HG02870 (cell line): ENCODE measurements around the gene ESR1.
"Not testable (repeated sequence)": the region's sequence is repeated elsewhere in the genome, so short reads cannot be mapped to it uniquely, and the experiment has no call there.

Source experiments
- ATAC-seq: cut with Tn5 transposase; IDR thresholded peaks from one replicate; pipeline ENCODE4 v1.9.1; 2021; ENCODE audit warnings: mild to moderate bottlenecking, moderate library complexity; ENCODE audit not compliant: unreplicated experiment

The ESR1 gene

DNA sequence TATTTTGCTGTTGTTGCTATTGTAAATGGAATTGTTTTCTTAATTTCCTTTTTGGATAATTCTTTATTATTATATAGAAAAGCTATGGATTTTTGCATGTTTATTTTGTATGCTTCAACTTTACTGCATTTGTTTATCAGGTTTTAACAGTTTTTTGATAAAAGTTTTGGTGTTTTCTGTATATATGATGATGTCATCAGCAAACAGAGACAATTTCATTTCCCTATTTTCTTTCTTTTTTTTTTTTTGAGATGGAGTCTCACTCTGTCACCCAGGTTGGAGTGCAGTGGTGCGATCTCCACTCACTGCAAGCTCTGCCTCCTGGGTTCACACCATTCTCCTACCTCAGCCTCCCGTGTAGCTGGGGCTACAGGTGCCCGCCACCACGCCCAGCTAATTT, 156.9 kb downstream of the ESR1 start:
- ATAC-seq, result not testable (repeated sequence)

DNA sequence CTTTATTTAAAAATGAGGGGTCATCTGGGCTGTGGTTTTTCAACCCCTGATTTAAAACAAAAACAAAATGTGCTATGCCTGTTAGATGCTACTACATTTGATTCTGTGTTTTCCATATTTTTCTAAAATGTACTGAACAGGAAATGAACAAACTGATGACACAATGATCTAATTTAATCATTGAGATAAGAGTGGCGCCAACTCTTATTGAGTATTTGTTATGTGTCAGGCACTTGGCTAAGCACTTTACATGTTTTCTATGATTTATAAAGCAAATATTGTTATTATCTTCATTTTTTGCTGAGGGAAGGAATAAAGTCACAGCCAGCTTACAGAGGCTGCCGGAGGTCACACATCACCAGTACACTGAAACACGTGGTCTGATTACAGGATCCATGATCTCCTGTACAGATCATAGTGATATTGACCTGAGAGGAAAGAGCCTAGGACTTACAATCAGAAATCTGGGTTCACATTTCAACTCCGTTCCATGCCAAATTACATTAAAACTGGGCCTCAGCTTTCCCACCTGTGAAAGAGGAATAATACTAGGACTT, 166.7 kb downstream of the ESR1 start:
- no peak for ATAC-seq

DNA sequence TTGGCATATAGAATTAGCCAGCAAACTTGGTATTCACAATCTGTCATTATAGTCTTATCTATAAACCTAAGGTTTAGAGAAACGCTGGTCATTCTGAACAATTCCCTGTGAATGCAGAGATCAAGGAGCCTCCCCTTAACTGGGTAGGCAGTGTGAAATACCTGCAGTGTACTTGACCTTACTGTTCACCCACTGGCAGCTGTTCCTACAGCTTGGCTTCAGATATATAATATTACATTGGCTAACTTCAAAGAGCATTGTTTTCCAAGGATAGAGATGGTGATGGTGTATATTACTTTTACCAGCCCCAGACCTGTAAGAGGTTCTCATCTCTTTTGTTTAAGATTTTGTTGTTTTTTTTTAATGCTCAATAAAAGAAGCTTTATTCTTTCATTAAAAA, 168.3 kb downstream of the ESR1 start:
- no peak for ATAC-seq

DNA sequence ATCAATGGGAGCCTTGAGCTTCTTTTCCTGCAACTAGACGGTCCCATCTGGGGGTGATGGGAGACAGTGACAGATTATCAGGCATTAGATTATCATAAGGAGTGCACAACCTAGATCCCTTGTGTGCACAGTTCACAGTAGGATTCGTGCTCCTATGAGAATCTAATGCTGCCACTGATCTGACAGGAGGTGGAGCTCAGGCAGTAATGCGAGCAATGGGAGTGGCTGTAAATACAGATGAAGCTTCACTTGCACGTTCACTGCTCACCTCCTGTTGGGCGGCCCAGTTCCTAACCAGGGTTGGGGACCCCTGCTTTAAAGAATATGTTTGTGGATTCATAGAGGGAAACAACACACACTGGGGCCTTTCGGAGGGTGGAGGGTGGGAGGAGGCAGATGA, 180.7 kb downstream of the ESR1 start:
- not testable (repeated sequence) for ATAC-seq

DNA sequence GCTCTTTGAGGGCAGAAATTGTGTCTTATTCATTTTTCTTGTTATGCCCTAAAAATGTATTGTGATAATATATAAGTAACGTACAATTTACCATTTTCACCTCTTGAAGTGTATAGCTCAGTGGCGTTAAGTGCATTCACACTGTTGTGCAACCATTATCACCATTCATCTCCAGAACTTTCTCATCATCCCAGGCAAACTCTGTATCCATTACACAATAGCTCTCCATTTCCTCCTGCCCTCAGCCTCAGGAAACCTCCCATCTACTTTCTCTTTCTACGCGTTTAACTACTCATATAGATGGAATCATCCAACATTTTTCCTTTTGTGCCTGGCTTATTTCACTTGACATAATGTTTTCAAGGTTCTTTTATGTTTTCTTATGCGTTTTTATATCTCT, 184.6 kb downstream of the ESR1 start:
- no peak for ATAC-seq

DNA sequence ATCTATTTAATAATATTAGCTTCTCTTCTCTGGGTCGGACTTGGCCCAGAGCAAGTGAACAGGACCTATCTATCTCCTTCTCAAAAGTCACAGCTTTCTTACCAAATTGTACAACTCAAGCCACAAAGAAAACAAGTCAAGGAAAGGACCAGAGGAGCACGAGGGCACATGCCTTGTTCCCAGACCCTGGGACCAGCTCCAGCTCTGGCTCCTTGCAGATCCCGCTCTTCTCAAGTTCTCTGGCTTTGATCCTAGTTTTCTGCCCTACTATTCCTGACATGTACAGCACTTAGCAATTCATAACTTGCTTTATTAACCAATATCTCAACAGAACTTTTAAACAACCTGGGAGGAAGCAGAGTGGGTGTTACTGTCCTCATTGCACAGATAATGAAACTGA, 185.9 kb downstream of the ESR1 start:
- ATAC-seq, result no peak

DNA sequence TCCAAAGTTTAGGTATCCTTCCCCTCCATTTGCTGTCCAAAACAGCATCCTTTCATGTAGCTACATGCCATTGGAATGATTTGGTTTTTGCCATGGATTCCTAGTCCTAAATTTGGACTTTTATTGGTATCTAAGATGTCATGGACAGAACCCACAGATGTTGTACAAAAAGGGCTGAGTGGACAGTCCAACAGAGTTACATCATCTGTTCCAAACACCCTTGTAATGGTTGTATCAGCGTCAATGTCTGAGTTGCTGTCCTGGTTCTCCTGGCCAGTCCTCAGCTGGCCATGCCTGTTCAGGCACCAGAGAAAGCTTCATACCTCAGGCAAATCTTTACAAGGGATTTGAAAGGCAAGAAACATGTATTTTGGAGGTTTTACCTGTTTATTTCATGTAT, 191.3 kb downstream of the ESR1 start:
- no peak for ATAC-seq

DNA sequence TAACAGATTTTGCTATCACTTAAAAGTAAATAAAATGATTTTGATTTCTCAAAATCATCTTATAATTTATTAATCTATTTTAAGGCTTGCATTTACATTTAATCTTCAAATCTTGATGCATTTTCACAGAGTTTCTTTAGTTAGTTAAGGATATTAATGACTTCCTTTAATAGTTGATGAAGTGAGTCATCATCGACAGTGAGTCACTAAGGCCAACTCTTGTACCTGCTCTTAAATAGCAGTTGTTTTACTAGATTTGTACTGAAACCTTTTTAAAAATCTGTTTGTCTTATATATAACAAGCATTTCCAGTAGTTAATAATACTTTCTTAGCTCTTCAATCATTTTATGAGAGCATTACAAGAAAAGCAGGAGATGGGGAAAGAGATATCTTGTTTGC, 191.7 kb downstream of the ESR1 start:
- no peak for ATAC-seq

DNA sequence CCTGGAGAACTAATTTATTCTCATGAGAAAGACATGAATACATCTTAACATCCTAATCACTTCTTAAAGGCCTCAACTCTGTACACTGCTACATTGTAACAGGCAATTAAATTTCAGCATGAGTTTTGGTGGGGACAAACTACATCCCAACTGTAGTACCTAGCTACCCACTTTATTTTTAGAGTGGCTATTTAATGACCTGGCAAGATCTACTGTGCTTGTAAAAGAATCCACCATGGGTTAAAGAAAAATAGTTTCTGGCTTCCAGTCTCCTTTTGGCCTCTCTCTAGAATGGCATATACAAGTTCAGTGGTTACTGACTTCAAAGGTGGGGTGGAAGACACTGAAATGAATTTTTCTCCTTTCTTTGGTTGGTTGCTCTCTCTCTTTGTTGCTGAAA, 193.9 kb downstream of the ESR1 start:
- ATAC-seq, result no peak

DNA sequence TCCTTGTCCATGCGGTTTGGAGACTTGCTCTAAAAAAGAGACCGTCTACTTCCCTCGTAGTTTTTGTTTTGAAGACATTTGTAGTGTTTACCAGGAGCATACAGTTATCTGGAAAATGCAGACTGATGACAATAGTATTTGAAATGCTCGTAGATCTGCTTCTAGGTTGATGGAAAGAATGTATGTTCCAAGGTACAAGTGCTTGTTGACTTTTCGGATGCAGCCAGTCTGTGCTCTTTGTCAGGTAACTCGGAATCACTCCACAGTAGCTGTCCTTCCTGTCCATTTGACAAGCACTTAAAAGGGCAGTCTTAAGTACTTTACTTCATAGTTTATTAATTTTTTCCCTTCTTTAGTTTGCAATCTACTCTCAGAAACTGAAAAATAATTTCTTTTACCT, 194.8 kb downstream of the ESR1 start:
- no peak for ATAC-seq

DNA sequence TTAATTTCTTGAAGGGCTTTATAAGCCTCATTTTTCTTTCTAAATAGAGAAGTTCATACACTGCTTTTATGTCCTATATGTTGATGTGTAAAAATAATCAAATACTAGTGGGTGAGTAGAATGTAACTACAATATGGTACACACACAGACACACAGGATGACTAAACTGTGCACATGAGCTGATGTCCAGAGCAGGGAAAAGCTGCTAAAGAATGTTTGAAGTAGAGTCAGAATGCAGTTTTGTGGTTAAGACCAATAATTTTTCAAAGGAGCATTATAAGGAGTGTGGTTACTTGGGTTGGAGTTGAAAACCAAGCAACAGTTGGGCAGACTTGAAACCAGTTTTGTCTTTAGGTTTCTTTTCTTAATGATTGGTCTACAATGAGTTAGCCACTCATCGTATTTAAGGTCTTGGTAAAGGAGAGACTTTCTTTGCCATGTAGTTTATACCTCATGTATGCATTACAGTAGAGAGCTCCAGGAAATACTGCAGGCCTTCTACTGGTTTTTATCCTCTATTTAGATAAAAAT, 196.6 kb downstream of the ESR1 start:
- ATAC-seq, result no peak

DNA sequence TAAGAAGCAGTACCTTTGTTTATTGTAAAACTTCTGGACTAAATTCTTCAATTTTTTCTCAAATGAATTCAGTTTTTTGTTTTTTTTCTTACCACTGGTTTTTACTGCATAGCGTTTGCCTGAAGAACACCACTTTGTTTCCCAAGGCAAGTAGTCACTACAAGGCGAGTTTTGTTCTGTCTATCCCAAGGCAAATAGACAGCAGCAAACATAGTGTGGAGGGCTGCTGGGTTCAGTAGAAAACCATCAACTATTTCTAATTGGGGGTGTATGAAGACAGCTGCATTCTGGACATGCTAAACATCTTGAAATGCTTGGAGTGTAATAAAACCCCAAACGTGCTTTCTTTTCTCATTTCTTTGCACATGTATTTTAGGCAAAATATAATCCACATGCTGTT, 197.4 kb downstream of the ESR1 start:
- no peak for ATAC-seq

DNA sequence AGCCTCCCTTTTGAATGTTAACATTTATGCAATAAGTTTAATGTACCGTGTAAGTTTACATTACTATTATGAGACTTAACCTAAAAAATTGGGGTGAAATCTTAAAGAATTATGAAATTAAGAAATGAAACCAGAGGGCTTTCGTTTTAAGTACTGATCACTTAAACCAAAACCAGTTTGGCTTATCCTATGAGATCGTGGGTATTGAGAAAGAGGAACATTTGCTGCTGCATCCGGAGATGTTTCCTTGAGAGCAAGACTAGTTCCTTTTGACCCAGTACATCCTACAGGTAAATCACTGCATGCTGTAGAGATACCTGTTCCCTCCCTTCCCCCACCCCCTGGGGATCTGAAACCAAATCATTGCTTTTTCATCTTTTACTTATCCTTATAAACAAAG, 201.3 kb downstream of the ESR1 start:
- ATAC-seq, result no peak

DNA sequence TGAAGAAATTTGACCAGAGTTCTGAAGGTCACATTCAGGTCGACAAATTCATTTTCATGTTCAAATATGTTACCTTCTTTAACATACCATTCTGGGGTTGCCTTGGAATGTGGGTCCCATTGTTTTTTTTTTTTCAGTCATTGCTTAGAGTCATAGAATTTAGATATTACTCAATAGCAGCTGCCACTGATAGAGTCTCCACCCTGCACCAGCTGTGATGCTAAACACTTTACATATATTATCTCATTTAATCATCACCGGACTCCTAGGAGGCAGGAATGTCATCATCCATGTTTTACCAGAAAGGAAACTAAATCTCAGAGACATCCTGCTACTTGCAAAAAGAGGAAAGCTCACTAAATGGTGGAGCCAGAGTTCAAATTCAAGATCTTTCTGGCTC, 204.7 kb downstream of the ESR1 start:
- ATAC-seq, result no peak

DNA sequence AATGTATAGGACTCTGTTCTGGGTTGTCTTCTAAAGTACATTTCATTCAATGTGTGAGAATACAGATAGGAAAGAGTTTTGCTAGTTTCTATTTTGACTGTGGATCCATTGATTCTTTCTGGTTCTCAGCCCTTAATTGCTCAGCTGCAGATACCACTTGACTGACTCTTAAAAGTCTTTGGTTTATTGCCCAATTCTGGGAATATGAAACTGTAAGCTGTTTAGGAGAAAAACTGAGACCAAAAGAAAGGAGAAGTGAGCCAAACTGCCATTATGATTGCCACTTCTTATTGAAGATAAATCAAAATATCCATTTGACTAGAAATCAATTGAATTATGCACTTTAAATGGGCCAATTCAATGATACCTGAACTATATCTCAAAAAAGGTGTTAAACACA, 211.4 kb downstream of the ESR1 start:
- no peak for ATAC-seq

DNA sequence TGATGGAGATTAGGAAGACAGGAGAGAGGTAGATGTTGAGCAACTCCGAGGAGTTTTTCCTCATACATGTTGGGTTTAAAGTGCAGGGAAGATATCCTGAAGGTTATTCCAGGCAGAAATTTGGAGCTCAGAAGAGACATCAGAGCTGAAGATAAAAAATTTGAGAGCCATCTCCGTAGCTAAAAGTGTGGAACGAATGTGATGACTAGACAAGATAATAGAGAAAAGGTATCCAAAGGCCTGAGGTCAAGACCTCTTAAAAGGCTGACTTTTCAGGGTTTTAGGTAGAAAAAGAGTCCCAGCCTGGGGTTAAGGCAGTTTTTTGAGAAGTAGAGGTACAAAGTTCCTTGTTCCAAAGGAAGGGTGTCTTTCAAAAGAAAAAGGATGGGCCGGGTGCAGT, 214.8 kb downstream of the ESR1 start:
- ATAC-seq, result no peak

DNA sequence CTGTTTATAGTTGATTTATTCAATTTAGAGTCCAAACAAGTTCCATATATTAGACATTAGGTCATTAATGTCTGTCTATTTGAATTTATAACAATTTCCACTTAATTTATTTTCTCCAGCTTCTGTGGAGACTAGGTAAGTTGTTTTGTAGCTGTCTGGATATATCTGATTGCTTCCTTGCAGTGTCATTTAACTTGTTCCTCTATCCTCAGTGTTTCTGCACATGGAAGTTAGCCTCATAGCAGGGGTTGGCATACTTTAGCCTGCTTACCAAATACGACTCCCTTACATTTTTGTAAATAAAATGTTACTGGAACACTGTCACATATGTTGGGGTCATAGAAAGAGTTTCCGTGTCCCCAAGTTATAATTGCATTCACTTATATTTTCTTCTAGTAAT, 216.1 kb downstream of the ESR1 start:
- ATAC-seq, result no peak

DNA sequence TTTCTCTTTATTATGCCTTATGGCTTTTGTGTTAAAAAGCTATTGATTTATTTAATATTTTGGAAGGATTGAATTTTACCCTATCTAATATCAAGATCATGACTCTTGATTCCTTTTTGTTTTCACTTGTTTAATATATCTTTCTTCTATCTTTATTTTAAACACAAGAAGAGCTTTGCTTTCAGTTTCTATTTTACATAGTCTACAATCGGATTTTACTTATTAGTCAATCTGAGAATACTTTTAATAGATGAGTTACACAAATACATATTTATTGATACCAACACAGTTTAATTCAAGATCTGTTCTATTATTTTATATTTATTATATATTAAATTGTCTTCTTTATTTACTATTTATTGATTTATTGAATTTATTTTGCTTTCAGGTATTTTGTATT, 218.8 kb downstream of the ESR1 start:
- no peak for ATAC-seq

DNA sequence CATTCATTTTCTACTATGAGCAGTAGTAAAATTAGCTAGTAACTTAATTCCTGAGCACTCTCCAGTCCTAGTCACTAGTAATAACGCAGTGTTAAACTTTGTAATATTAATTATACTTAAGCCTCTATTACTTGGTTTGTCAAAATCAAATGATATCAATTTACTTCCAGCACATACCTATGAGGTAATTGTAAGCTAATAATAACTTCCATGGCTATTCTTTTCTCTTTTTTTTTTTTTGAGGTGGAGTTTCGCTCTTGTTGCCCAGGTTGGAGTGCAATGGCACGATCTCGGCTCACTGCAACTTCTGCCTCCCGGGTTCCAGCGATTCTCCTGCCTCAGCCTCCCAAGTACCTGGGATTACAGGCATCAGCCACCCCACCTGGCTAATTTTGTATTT, 219.3 kb downstream of the ESR1 start:
- not testable (repeated sequence) for ATAC-seq

DNA sequence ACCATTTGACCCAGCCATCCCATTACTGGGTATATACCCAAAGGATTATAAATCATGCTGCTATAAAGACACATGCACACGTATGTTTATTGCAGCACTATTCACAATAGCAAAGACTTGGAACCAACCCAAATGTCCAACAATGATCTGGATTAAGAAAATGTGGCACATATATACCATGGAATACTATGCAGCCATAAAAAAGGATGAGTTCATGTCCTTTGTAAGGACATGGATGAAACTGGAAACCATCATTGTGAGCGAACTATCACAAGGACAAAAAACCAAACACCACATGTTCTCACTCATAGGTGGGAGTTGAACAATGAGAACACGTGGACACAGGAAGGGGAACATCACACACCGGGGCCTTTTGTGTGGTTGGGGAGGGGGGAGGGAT, 226.3 kb downstream of the ESR1 start:
- ATAC-seq, result not testable (repeated sequence)

DNA sequence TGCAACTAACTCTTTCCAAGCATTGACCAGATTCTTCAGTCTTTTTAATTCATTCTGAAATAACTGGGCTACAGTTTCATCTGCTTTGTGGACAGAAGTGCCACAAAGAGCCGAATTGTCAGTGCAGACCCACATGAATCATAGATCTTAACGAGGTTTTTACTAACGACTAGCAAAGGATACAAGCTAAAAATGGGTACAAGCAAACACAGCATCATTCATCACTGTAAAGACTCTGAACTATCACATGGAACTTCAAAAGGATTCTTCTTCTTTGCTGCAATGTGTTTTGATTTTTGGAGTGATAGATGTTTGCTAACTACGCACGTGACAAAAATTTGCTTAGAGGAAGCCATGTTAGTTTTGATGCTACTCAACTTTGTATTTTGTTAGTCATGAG, 227.1 kb downstream of the ESR1 start:
- ATAC-seq, result no peak

DNA sequence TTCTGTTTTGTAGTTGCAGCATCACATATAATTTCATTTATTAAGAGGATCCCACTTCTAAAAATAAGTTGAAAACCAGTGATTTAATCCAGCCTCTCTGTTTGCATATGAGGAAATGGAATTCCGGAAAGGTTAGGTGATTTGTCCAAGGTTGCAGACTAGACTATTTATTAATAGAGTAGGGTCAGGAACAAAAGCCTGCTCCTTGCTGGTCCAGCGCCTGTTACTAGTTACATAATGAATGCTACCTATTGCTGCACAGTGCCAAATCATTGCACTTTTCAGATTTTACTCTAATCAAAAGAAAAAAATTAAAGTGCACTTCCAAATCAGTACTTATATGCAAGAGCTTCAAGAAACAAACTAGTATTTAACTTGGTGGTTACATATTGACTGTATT, 238.6 kb downstream of the ESR1 start:
- no peak for ATAC-seq

DNA sequence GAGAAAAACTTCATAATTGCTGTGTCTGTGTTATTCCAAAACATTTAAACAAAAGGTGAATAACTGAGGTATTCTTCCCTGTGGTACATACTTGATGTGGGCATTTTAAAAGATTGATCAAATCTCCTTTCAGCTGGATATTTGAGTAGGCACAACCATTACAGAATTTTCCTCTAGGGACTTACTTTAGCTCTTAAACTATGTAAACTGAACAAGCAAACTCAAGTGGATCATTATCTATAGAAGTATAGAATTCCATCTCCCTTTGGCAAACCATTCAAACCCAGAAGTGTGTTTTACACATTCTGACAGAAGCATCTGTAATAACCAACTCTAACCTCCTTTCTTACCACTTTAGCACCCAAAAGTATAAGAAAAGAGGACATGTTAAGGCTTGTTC, 241.4 kb downstream of the ESR1 start:
- ATAC-seq, result no peak

DNA sequence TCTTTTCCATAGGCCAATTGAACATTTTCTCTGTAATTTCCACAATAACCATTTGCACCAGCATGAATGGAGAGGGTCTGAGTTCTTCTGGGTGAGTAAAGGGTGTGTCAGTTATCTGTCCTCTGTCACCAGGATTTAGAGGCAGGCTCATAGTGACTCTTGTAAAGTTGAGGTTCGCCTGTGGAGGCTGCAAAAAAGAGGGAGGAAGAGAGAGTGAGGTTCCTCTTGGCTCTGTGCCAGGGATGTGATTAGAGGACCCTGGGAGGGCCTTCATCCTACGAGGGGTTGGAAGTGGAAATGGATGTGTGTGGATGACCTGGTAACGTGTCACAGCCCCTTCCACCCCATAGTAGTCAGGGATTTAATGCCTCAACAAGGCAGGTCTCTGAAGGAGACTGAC, 242.0 kb downstream of the ESR1 start:
- ATAC-seq, result no peak
